HEK293 (cell line): ENCODE measurements around the gene FNDC10.
A peak's percentile ranks its signal among the peaks of the same experiment; 100 is the strongest.

Experiments used
- KLF17 ChIP-seq: fragments of 450-650 bp; formaldehyde crosslinking; IDR thresholded peaks from 2 replicates; pipeline ENCODE4 v1.5.1; 2016; ENCODE audit warnings: missing biosample characterization, missing genetic modification characterization
- SCRT2 ChIP-seq: fragments of 450-650 bp; formaldehyde crosslinking; IDR thresholded peaks from 2 replicates; pipeline ENCODE4 v1.5.1; 2016; ENCODE audit warnings: missing biosample characterization, missing genetic modification characterization
- SP2 ChIP-seq: fragments of 450-650 bp; formaldehyde crosslinking; IDR thresholded peaks from 2 replicates; pipeline ENCODE4 v1.5.1; 2016; ENCODE audit warnings: missing biosample characterization, missing genetic modification characterization
- SP3 ChIP-seq: fragments of 450-650 bp; formaldehyde crosslinking; IDR thresholded peaks from 2 replicates; pipeline ENCODE4 v1.5.1; 2016; ENCODE audit warnings: missing biosample characterization, missing genetic modification characterization
- SP7 ChIP-seq: fragments of 450-650 bp; formaldehyde crosslinking; IDR thresholded peaks from 2 replicates; pipeline ENCODE4 v1.5.1; 2016; ENCODE audit warnings: missing biosample characterization, missing genetic modification characterization
- ZFHX2 ChIP-seq: fragments of 450-650 bp; formaldehyde crosslinking; conservative IDR thresholded peaks from 2 replicates; pipeline ENCODE4 v1.5.1; 2016; ENCODE audit warnings: missing biosample characterization, missing genetic modification characterization
- ZNF10 ChIP-seq: fragments of 450-650 bp; formaldehyde crosslinking; IDR thresholded peaks from 2 replicates; pipeline ENCODE4 v1.5.1; 2017; ENCODE audit warnings: missing biosample characterization, missing genetic modification characterization
- ZNF121 ChIP-seq: fragments of 450-650 bp; formaldehyde crosslinking; IDR thresholded peaks from 2 replicates; pipeline ENCODE4 v1.5.1; 2016; ENCODE audit warnings: missing biosample characterization, missing genetic modification characterization
- ZNF133 ChIP-seq: fragments of 450-650 bp; formaldehyde crosslinking; IDR thresholded peaks from 2 replicates; pipeline ENCODE4 v1.5.1; 2016; ENCODE audit warnings: missing biosample characterization, missing genetic modification characterization
- ZNF140 ChIP-seq: fragments of 450-650 bp; formaldehyde crosslinking; IDR thresholded peaks from 2 replicates; pipeline ENCODE4 v1.5.1; 2016; ENCODE audit warnings: missing biosample characterization, missing genetic modification characterization
- ZNF155 ChIP-seq: fragments of 450-650 bp; formaldehyde crosslinking; IDR thresholded peaks from 2 replicates; pipeline ENCODE4 v1.5.1; 2016; ENCODE audit warnings: missing biosample characterization, missing genetic modification characterization
- ZNF211 ChIP-seq: fragments of 450-650 bp; formaldehyde crosslinking; IDR thresholded peaks from 2 replicates; pipeline ENCODE4 v1.5.1; 2016; ENCODE audit warnings: low read depth, missing biosample characterization, missing genetic modification characterization
- ZNF214 ChIP-seq: fragments of 450-650 bp; formaldehyde crosslinking; IDR thresholded peaks from 2 replicates; pipeline ENCODE4 v1.5.1; 2017; ENCODE audit warnings: missing biosample characterization, mild to moderate bottlenecking, missing genetic modification characterization, borderline replicate concordance
- ZNF335 ChIP-seq: fragments of 450-650 bp; formaldehyde crosslinking; conservative IDR thresholded peaks from 2 replicates; pipeline ENCODE4 v1.5.1; 2016; ENCODE audit warnings: missing biosample characterization, missing genetic modification characterization
- ZNF416 ChIP-seq: fragments of 450-650 bp; formaldehyde crosslinking; IDR thresholded peaks from 2 replicates; pipeline ENCODE4 v1.5.1; 2016; ENCODE audit warnings: missing biosample characterization, missing genetic modification characterization
- ZNF423 ChIP-seq: fragments of 450-650 bp; formaldehyde crosslinking; IDR thresholded peaks from 2 replicates; pipeline ENCODE4 v1.5.1; 2016; ENCODE audit warnings: missing biosample characterization, missing genetic modification characterization
- ZNF433 ChIP-seq: fragments of 450-650 bp; formaldehyde crosslinking; IDR thresholded peaks from 2 replicates; pipeline ENCODE4 v1.5.1; 2016; ENCODE audit warnings: missing biosample characterization, missing genetic modification characterization, low read depth
- ZNF521 ChIP-seq: fragments of 450-650 bp; formaldehyde crosslinking; IDR thresholded peaks from 2 replicates; pipeline ENCODE4 v1.5.1; 2017; ENCODE audit warnings: missing biosample characterization, mild to moderate bottlenecking, missing genetic modification characterization
- ZNF571 ChIP-seq: fragments of 450-650 bp; formaldehyde crosslinking; IDR thresholded peaks from 2 replicates; pipeline ENCODE4 v1.5.0; 2017; ENCODE audit warnings: missing biosample characterization, missing genetic modification characterization
- ZNF610 ChIP-seq: fragments of 450-650 bp; formaldehyde crosslinking; IDR thresholded peaks from 2 replicates; pipeline ENCODE4 v1.5.1; 2016; ENCODE audit warnings: missing biosample characterization, missing genetic modification characterization, borderline replicate concordance
- ZNF624 ChIP-seq: fragments of 450-650 bp; formaldehyde crosslinking; IDR thresholded peaks from 2 replicates; pipeline ENCODE4 v1.5.1; 2017; ENCODE audit warnings: missing biosample characterization, missing genetic modification characterization
- ZNF626 ChIP-seq: fragments of 450-650 bp; sonication (Bioruptor Pico); formaldehyde crosslinking; IDR thresholded peaks from 2 replicates; pipeline ENCODE4 v1.5.1; 2018; ENCODE audit warnings: missing biosample characterization, missing genetic modification characterization, inconsistent platforms
- ZNF629 ChIP-seq: fragments of 450-650 bp; formaldehyde crosslinking; IDR thresholded peaks from 2 replicates; pipeline ENCODE4 v1.5.1; 2017; ENCODE audit warnings: missing biosample characterization, missing genetic modification characterization
- ZNF747 ChIP-seq: fragments of 450-650 bp; formaldehyde crosslinking; IDR thresholded peaks from 2 replicates; pipeline ENCODE4 v1.5.1; 2016; ENCODE audit warnings: missing biosample characterization, missing genetic modification characterization
- ZNF76 ChIP-seq: fragments of 450-650 bp; formaldehyde crosslinking; IDR thresholded peaks from 2 replicates; pipeline ENCODE4; 2016; ENCODE audit warnings: low read depth, missing biosample characterization, missing genetic modification characterization, borderline replicate concordance
- TF ChIP-seq, protein P1 (sequence below): fragments of 450-650 bp; formaldehyde crosslinking; IDR thresholded peaks from 2 replicates; pipeline ENCODE4 v1.5.1; 2016; ENCODE audit warnings: missing biosample characterization, missing genetic modification characterization
- TF ChIP-seq, protein P2 (sequence below): fragments of 450-650 bp; formaldehyde crosslinking; IDR thresholded peaks from 2 replicates; pipeline ENCODE4 v1.5.1; 2016; ENCODE audit warnings: missing biosample characterization, missing genetic modification characterization, borderline replicate concordance
- TF ChIP-seq, protein P3 (sequence below): fragments of 450-650 bp; formaldehyde crosslinking; IDR thresholded peaks from 2 replicates; pipeline ENCODE4 v1.5.1; 2016; ENCODE audit warnings: missing biosample characterization, missing genetic modification characterization
- TF ChIP-seq, protein P4 (sequence below): fragments of 450-650 bp; IDR thresholded peaks from 2 replicates; pipeline ENCODE4 v1.5.1; 2018; ENCODE audit warnings: missing biosample characterization, mild to moderate bottlenecking, missing genetic modification characterization

The FNDC10 gene

DNA sequence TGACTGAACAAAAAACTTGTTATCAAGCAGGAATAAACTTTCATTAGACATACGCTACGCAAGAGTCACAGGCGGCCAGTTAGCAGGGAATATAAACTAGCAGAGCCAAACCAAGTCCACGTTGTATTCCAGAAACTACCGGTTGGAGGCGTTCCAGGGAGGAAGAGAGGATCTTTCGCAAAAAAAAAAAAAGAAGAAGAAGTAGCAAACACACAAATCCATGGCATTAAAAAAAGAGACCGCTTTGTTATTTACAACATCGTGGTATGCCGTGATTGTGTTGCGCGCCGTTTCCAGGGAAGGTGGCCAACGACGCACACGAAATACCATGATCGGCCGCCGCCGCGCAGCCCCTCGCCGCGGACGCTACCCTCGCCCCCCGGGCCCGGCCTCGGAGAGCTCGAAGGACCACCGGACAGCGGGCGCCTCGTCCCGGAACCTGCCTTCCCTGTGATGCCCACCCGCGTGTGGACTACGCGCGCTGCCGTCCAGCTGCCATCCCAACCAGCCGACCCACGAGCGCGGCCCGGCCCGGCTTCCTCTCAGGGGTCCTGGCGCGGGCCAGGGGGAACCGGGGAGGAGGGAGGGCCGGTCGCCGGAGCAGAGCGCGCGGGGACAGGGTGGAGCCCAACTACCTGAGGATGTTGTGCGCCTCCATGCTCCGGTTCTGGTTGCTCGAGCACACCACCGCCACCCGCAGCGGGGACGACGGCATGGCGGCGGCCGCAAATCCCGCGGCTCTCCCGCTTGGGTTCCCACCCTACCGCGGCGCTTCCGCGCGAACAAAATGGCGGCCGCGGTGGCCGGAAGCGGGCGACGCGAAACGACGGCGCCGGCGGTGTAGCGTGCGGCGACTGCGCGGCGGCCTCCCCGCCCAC, 25.9 kb downstream of the FNDC10 start (continued):
- TF ChIP-seq, protein P1, sequence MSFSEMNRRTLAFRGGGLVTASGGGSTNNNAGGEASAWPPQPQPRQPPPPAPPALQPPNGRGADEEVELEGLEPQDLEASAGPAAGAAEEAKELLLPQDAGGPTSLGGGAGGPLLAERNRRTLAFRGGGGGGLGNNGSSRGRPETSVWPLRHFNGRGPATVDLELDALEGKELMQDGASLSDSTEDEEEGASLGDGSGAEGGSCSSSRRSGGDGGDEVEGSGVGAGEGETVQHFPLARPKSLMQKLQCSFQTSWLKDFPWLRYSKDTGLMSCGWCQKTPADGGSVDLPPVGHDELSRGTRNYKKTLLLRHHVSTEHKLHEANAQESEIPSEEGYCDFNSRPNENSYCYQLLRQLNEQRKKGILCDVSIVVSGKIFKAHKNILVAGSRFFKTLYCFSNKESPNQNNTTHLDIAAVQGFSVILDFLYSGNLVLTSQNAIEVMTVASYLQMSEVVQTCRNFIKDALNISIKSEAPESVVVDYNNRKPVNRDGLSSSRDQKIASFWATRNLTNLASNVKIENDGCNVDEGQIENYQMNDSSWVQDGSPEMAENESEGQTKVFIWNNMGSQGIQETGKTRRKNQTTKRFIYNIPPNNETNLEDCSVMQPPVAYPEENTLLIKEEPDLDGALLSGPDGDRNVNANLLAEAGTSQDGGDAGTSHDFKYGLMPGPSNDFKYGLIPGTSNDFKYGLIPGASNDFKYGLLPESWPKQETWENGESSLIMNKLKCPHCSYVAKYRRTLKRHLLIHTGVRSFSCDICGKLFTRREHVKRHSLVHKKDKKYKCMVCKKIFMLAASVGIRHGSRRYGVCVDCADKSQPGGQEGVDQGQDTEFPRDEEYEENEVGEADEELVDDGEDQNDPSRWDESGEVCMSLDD (tag by site-specific recombination) = no peak
- TF ChIP-seq ZNF140 (tag by site-specific recombination) (no peak), SP7 (peak; percentile 25; the same call in 1 of the 2 replicates), SP3 (tag by site-specific recombination) (no peak), ZNF10 (tag by site-specific recombination) (no peak), ZNF335 (tag by site-specific recombination) (peak; percentile 90), ZNF423 (tag by site-specific recombination) (no peak), ZNF626 (no peak), ZNF76 (tag by site-specific recombination) (no peak), KLF17 (tag by site-specific recombination) (peak; percentile 35; the same call in 1 of the 2 replicates), ZNF211 (tag by site-specific recombination) (no peak), ZNF214 (tag by site-specific recombination) (no peak), SP2 (tag by site-specific recombination) (no peak), ZNF747 (tag by site-specific recombination) (no peak), ZNF133 (tag by site-specific recombination) (no peak), ZNF155 (tag by site-specific recombination) (no peak), ZNF624 (tag by site-specific recombination) (no peak), ZFHX2 (tag by site-specific recombination) (no peak), ZNF610 (peak; percentile 66; the same call in 1 of the 2 replicates), ZNF571 (tag by site-specific recombination) (no peak), ZNF416 (no peak), ZNF121 (tag by site-specific recombination) (no peak), ZNF629 (tag by site-specific recombination) (0 out of 2 replicates have a peak, but pooled peaks have one; percentile 33), ZNF521 (tag by site-specific recombination) (no peak), SCRT2 (no peak), ZNF433 (tag by site-specific recombination) (no peak)
- TF ChIP-seq, protein P2, sequence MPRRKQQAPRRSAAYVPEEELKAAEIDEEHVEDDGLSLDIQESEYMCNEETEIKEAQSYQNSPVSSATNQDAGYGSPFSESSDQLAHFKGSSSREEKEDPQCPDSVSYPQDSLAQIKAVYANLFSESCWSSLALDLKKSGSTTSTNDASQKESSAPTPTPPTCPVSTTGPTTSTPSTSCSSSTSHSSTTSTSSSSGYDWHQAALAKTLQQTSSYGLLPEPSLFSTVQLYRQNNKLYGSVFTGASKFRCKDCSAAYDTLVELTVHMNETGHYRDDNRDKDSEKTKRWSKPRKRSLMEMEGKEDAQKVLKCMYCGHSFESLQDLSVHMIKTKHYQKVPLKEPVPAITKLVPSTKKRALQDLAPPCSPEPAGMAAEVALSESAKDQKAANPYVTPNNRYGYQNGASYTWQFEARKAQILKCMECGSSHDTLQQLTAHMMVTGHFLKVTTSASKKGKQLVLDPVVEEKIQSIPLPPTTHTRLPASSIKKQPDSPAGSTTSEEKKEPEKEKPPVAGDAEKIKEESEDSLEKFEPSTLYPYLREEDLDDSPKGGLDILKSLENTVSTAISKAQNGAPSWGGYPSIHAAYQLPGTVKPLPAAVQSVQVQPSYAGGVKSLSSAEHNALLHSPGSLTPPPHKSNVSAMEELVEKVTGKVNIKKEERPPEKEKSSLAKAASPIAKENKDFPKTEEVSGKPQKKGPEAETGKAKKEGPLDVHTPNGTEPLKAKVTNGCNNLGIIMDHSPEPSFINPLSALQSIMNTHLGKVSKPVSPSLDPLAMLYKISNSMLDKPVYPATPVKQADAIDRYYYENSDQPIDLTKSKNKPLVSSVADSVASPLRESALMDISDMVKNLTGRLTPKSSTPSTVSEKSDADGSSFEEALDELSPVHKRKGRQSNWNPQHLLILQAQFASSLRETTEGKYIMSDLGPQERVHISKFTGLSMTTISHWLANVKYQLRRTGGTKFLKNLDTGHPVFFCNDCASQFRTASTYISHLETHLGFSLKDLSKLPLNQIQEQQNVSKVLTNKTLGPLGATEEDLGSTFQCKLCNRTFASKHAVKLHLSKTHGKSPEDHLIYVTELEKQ = no peak
- TF ChIP-seq, protein P3, sequence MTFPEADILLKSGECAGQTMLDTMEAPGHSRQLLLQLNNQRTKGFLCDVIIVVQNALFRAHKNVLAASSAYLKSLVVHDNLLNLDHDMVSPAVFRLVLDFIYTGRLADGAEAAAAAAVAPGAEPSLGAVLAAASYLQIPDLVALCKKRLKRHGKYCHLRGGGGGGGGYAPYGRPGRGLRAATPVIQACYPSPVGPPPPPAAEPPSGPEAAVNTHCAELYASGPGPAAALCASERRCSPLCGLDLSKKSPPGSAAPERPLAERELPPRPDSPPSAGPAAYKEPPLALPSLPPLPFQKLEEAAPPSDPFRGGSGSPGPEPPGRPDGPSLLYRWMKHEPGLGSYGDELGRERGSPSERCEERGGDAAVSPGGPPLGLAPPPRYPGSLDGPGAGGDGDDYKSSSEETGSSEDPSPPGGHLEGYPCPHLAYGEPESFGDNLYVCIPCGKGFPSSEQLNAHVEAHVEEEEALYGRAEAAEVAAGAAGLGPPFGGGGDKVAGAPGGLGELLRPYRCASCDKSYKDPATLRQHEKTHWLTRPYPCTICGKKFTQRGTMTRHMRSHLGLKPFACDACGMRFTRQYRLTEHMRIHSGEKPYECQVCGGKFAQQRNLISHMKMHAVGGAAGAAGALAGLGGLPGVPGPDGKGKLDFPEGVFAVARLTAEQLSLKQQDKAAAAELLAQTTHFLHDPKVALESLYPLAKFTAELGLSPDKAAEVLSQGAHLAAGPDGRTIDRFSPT (tag by site-specific recombination) = no peak; the same call in 1 of the 2 replicates
- TF ChIP-seq, protein P4, sequence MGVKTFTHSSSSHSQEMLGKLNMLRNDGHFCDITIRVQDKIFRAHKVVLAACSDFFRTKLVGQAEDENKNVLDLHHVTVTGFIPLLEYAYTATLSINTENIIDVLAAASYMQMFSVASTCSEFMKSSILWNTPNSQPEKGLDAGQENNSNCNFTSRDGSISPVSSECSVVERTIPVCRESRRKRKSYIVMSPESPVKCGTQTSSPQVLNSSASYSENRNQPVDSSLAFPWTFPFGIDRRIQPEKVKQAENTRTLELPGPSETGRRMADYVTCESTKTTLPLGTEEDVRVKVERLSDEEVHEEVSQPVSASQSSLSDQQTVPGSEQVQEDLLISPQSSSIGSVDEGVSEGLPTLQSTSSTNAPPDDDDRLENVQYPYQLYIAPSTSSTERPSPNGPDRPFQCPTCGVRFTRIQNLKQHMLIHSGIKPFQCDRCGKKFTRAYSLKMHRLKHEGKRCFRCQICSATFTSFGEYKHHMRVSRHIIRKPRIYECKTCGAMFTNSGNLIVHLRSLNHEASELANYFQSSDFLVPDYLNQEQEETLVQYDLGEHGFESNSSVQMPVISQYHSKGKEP (tag by site-specific recombination) = no peak
